HG02588 (cell line): ENCODE measurements around the gene MAB21L1.

ENCODE experiments used
- ATAC-seq: cut with Tn5 transposase; IDR thresholded peaks from one replicate; pipeline ENCODE4 v1.9.1; 2021; ENCODE audit warnings: mild to moderate bottlenecking, moderate library complexity; ENCODE audit not compliant: unreplicated experiment

MAB21L1 gene

DNA sequence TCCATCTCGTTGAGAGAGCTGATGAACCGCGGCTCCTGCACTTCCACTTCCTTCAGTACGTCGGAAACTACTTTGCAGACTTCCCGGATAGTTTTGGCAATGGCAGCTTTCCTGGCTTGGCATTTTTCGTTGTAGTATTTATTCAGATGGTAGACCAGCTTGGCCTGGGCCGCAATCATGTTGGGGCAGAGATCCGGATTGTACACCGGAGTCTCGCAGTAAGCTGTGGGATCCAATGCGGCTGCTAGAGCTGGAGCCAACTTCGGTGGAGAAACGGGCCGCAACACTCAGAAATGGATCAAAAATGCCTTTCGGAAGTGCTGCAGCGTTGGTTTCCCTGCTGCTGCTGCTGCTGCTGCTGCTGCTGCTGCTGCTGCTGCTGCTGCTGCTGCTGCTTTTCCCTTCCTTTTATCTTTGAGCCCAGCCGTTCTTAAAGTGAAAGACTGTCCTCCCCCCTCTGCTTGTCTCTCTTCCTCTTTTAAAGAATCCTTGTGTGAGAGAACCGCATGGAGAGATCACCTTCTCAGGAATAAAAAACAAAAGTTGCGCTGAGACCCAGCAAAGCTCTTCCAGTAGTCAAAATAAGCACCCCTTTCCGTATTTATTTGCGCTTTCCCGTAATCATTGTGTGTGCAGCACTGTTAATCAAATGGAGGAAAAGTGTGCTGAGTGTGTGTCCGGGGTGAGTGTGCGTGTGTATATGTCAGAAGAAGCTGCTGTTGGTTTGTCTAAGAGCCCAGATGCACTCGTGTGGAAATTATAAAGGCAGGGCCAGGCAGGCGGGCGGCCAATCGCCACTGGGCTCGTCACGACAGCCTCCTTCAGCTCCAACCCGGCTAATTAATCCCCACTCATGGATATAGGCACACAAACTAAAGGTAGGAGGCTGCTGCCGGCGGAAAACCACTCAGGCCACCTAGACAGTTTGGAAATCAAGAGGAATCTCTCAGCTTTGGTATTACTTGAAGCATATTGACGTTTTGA, at the start of gene MAB21L1:
Gene MAB21L1 (minus strand): TSS at position 730 of the 984 bp plus-strand sequence. CDS start 551 bp downstream, at position 179.
- no peak for ATAC-seq

GRCh38 chr13:35524171-35524570, 47.7 kb upstream of the MAB21L1 start:
- no peak for ATAC-seq

DNA sequence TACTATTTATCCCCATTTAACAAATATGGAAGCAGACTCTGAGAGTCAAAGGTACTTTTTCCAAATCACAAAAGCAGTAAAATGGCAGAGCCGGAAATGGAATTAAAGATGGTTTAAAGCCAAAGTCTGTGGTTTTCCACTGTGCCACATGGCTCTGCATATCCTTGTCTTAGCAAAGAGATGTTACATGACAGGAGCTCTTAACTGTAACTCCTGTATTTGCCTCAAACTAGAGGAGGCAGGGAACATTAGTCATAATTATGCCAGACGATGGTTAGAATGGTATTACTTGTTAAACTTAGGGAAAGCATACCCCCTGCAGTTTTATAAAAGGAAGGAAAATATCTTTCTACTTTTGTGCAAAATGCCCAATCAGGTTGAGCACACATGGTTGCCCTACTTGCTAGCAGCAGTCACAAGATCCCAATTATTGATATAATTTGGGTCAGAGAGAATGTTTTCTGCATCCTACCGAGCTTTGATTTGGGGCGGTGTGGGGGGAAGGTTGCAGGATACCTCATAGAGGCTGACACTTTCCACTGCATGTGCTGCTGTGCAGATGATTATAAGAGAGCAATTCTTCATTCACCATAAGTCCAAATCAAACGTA, 42.0 kb upstream of the MAB21L1 start:
- ATAC-seq, result no peak

DNA sequence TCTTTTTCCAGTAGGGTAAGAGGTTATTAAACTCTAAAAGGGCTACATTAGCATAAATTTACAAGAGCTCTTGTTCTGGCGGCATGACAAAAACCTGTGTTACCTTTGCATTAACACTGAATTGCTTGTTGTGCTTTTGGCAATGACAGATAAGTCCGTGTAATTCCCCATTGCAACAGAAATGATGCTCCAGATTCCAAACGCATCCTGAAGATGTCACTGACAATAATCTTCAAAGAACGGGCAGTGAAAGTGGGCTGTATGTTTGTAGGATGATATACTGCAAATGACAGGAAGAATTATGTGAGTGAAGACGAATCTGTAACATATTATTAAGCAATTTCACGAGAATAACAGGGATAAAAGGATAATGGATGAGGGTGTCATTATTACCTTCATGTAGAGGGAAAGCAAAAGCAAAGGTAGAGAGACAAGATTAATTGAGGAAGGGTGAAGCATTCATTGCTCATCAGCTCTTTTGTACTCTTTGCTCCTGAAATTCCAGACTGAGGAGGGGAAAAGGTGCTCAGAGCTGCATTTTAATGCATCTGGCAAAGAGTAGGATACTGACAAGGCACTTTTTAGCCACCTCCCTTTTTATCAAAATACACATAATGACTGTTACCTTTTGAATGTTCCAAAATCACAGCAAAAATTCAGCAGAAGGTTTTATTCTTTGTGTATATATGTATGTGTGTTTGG, 38.5 kb upstream of the MAB21L1 start:
- no peak for ATAC-seq

DNA sequence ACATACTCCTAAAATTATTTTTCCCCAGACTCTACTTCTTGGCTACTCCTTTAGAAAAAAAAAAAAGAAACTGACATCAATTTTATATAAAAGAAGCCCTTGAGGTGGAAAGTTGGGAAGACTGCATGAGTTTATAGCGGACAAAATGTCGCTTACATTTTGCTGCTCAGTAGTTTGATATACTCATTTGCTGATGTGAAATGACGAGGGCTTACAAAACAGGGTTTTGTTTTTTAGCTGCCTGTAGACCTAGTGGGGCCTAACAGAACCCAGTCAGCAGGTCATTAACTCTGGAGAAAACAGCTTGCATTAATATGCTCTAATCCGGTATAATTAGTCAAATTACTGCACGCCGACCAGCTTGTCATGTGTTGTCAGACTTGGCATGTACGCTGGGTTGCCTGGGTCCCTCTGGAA, 37.6 kb upstream of the MAB21L1 start:
- ATAC-seq, result no peak

GRCh38 chr13:35512271-35512920, 35.9 kb upstream of the MAB21L1 start:
- no peak for ATAC-seq

DNA sequence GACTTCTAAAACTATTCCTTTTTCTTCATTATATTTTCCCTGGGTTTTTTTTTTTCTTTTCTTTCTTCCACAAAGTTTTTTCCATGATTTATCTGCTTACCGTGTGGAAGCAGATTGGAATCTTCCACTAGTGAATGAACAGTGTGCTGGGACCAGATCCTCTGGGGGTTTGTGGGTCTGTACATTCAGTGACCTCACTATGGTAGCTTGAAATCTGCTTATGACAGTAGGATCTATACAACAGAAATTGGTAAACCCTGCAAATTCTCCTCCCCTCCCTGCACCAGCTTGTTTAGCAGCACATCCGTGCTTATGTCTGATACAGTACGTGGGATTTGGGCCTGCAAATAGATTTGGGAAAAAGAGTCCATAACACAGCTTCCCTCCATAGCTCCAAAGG, 26.0 kb upstream of the MAB21L1 start:
- ATAC-seq, result no peak

GRCh38 chr13:35501661-35502235, 25.3 kb upstream of the MAB21L1 start:
- ATAC-seq, result no peak

GRCh38 chr13:35500144-35500543, 23.7 kb upstream of the MAB21L1 start:
- no peak for ATAC-seq

DNA sequence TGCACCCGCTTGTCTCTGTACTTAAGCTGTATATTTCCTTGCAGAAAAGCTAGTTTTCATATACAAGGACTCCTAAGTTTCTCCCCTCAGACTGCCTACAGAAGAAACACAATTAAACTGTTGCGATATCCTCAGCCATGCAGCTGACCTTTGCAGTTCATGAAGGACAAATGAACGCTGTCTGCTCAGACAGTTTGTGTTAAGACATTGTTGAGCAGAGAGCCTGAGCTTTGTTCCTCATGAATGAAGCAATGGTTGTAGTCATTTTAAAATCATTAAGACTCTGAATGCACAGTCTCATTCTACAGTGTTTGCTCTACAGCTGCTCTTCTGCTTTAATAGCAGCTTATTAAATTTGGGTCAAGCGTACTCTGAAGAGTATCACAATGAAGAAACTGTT, 23.2 kb upstream of the MAB21L1 start:
- ATAC-seq, result no peak

- ATAC-seq, result no peak
Observed at GRCh38 chr13:35499196-35499662, 22.7 kb upstream of the MAB21L1 start.

DNA sequence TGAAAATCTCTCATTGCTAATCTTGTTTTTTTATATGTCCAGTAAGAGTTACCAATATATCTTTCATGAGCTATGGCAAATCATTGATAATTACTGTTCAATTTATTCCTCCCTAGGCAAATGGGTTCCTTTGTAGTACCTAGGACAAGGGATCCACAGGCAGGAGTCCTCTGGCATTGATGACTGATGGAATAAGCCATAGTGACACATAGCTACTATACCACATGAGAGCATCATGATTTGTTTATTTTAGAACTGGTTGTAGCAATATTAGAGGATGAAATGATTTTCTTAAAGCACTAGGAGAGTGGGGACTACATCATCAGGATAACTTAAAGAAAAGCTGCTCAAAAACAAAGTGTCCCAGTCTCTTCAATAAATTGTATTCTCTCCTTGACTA, 21.7 kb upstream of the MAB21L1 start:
- no peak for ATAC-seq

- no peak for ATAC-seq
Observed at GRCh38 chr13:35496761-35497386, 20.4 kb upstream of the MAB21L1 start.

DNA sequence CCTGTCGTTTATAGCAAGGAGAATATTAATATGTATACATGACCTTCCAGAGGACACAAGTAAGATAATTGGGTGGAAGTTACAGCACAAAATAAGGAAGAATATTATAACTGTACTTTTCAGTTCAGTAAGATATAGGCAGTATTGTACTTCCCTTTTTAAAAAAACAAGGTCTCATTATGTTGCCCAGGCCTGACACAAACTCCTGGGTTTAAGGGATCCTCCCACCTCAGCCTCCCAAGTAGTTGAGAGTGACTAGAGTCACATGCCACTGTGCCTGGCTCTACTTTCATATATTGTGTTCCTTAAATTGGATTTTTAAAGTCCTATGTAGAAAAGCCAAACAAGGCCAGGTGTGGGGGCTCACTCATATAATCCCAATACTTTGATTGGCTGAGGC, 19.5 kb upstream of the MAB21L1 start:
- no peak for ATAC-seq

DNA sequence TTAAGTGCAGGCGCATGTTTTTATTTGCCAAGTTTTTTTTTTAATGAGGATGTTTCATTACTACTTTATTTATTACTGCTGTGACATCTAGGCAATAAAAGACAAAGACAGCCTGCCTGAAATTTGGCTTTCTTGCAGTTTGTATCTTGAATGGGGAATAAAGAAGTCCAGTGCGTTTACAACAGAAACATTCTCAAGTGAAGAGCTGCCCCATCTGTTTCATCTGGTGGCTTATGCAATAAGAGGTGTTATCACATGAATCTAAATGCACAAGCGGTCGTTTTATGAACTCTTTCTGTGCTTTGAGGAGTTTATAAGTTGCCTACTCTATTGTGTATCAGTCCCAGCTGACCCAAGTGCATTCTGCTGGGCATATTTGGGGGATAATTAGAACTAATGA, 12.6 kb upstream of the MAB21L1 start:
- no peak for ATAC-seq

GRCh38 chr13:35485424-35485823, 8.9 kb upstream of the MAB21L1 start:
- ATAC-seq, result no peak

DNA sequence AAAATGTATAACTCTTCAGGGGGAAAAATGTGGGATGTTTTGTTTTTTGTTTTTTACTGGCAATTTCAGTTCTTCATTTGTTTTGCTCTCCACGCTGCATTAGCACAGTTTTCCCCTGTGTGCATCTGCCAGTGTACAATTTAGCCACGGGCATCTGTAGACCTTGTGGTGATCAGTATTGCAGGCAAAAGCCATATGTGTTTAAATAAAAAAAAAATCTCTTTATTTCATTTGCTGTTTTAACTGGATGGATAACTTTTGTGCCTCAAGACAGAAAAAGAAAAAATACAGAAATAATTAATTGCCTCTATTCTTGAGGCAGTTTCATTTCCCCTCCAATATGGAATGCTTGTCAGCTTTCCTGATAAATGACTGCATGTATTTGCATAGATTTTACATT, 7.9 kb upstream of the MAB21L1 start:
- no peak for ATAC-seq

DNA sequence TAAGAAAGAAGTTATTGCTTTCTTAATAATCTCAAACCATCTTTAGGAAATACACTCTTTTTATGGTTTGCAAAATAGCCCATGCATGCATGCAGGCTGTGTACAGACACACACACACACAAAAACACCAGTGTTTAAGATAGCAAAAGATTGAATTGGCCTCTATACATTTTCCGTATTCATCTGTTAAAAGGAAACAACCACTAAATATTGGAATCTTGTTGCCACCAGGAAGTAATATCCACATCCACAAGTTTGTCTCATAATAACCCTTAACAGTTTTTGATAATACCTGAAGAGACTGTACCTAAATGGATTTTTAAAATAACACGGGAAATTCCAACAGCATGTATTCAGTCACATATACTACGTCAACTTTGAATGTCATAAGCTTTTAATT, 7.3 kb upstream of the MAB21L1 start:
- ATAC-seq, result no peak

DNA sequence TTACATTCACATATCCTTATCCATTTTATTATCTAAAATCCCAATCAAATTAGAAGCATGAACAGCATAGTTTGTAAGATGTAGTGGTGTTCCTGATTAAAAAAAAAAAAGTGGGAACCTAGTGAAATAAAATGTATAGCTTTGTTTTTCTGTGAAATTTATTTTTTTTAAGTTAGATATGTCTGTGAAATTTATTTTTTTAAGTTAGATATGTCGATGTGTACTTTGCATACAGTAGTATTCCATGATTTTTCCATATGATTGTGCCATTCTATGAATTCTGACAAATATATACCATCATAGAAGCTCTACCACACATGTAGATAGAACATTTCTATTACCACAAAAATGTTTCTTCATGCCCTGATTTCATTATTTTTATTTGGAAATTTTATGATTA, 6.0 kb upstream of the MAB21L1 start:
- ATAC-seq, result no peak

GRCh38 chr13:35481777-35482176, 5.3 kb upstream of the MAB21L1 start:
- ATAC-seq, result no peak
